DMS79 treated with DMSO at 0.1 percent for 48 hours (cell line): Measurements from ENCODE around the gene SLC6A8.
"Not testable (repeated sequence)": the region's sequence is repeated elsewhere in the genome, so short reads cannot be mapped to it uniquely, and the experiment has no call there.

ENCODE experiments used
- DNase-seq: peaks from one replicate; lab custom pipeline; 2025; lab: John Stamatoyannopoulos, UW

SLC6A8 gene

DNA sequence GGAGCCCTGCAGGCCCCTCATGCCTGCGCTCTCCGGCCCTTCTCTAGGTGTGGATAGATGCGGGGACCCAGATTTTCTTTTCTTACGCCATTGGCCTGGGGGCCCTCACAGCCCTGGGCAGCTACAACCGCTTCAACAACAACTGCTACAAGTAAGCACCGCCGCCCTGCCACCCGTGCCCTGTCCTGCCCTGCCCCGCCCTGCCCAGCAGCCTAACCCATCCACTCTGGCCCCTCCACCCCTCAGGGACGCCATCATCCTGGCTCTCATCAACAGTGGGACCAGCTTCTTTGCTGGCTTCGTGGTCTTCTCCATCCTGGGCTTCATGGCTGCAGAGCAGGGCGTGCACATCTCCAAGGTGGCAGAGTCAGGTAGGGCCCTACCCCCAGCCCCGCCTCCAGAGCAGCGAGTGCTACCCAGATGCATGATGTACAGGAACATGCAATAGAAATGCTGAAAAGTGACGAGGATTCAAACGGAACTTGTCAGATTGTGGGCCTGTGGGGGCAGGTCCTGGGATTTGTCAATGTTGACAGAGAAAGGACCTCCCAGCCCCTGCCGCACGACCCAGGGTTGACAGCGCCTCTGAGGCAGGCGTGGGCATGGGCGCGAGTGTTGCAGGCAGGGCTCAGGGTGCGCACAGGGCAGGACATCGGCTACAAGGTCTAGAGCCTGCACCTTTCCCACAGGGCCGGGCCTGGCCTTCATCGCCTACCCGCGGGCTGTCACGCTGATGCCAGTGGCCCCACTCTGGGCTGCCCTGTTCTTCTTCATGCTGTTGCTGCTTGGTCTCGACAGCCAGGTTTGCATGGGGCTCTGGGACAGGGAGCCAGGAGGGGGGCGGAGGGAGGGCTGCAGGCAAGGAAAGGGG is 5.7 kb downstream of the SLC6A8 start:
- no peak for DNase-seq

DNA sequence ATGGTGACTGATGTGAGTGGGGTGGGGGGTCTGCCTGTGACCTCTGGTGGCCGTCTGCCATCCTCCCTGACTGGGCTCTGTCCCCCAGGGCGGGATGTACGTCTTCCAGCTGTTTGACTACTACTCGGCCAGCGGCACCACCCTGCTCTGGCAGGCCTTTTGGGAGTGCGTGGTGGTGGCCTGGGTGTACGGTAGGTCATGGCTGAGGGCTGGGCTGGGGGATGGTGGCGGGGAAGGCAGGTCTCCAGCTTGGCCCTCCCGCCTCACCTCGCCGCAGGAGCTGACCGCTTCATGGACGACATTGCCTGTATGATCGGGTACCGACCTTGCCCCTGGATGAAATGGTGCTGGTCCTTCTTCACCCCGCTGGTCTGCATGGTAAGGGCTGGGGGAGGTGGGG is 6.5 kb downstream of the SLC6A8 start:
- DNase-seq: not testable (repeated sequence)

DNA sequence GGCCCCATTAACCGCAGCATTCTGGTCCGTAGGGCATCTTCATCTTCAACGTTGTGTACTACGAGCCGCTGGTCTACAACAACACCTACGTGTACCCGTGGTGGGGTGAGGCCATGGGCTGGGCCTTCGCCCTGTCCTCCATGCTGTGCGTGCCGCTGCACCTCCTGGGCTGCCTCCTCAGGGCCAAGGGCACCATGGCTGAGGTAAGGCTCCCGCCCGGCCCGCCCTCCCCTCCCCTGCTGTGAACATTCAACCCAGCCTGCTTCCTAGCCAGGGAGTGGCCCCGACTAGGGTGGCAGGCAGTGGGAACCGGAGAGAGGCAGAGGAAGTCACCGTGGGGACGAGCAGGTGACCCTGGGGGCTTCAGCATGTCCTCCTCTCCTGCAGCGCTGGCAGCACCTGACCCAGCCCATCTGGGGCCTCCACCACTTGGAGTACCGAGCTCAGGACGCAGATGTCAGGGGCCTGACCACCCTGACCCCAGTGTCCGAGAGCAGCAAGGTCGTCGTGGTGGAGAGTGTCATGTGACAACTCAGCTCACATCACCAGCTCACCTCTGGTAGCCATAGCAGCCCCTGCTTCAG is 7.1 kb downstream of the SLC6A8 start:
- no peak for DNase-seq

DNA sequence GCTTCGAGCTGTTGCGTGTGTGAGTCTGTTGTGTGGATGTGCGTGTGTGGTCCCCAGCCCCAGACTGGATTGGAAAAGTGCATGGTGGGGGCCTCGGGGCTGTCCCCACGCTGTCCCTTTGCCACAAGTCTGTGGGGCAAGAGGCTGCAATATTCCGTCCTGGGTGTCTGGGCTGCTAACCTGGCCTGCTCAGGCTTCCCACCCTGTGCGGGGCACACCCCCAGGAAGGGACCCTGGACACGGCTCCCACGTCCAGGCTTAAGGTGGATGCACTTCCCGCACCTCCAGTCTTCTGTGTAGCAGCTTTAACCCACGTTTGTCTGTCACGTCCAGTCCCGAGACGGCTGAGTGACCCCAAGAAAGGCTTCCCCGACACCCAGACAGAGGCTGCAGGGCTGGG is 8.4 kb downstream of the SLC6A8 start:
- no peak for DNase-seq

DNA sequence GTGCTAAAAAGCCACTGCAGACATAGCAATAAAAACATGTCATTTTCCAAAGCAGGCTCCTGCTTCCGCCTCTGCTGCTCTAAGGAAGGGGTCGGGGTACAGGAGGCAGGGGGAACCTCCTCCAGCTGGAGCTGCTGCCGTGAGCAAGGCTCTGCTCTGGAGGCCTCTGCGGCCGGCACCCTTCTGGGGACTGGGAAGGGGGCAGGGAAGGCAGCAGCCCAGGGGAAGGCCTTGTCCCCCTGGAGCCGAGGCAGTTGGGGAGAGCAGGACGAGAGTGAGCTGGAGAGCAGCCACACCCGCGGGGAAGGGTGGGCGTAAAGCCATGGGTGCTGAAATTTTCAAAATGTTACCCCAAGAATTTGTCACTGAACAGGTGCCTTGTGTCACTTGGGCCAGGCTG is 8.8 kb downstream of the SLC6A8 start:
- DNase-seq: not testable (repeated sequence)

DNA sequence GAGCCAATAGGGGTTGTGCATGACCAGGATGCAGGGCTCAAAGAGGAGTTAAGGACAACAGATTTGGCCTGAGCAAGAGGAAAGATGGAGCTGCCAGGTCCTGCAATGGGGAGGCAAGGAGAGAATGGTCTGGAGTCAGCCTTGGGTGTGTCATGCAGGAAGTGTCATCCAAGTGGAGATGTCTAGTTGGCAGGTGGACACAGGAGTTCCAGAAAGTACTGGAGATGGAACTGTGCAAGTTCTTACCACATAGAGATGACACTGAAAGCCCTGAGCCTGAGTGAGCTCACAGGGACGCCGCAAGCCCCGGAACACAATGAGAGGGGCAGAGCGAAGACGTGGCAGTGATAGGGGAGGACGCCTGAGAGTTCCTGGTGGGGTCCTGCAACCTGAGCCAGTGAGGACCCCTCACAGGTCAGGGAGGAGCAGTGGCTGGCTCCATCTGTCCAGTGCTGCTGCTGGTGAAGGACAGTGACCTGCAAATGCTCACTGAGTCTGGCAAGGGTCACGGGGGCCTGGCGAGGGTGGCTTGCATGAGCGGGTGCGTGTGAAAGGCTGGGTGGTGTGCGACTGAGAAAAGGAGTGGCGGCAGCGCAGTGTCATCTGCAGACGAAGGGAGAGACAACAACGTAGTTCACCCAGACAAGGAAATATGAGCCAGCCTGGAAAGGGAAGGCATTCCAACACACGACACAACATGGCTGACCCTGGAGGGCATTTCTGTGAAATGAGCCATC is 9.4 kb downstream of the SLC6A8 start:
- DNase-seq: not testable (repeated sequence)

DNA sequence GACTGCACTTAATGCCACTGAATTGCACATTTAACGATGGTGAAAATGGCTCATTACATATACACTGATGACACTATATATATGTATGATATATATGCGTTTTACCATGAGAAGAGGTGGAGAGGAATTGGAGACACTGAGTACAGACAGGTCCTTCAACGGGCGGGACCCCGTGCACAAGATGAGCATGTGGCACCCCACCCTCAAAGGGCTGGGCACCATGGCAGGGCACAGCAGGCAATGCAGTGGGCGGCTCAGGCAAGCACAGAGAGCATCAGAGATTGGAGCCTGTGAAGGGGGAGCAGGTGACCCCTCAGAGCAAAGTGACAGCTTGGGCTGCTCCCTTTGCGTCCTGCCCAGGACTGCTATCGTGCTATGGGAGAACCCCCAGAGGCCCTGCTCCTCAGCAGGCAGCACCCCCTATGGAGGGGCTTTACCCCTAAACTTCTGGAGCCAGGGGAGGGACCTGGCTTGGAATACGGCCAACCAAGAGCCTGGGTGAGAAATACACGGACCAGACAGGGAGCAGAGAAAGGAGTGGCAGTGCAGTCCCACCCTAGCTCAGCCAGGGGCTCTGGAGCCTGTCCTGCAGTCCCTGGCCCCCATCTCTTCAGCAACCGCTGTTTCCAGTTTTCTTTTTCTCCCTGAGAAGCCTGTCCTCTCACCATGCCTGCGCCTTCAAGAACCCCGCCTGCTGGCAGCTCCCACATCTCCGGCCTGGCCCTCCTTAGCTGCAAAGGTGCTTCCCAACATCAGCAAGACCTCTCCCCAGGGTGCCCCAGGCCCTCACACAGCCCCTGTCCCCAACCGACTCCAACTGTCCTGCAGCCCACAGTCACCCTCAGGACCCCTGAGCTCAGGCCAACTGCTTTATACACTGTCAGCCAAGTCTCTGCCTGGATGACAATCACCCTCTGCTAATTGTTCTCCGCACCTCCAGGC is 10.5 kb downstream of the SLC6A8 start:
- DNase-seq: no peak

DNA sequence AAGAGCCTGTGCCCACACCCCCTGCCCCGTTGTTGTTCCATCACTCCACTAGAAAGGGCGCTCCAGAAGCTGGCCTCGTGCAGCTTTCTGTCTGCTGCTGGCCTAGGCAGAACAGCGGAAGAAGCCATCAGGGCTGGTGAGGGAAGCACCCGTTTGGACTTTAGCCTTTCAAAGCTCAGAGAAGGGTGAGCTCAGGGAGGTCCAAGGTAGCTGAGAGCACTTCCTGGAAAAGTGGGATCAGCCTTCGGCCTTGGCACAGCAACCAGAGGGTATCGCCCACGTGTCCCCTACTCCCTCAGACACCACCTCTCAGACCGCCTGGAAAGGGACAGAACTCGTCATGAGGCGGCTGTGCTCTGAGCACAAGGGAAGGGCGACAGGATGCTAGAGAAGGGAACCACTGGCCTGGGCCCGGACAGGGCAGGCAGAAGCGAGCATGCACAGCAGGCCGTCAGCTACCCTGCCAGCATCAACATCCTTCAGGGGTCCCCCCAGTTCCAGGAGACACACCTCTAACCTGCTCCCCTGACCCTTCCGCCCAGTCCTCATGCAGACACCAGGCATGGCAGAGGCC is 11.6 kb downstream of the SLC6A8 start:
- not testable (repeated sequence) for DNase-seq

DNA sequence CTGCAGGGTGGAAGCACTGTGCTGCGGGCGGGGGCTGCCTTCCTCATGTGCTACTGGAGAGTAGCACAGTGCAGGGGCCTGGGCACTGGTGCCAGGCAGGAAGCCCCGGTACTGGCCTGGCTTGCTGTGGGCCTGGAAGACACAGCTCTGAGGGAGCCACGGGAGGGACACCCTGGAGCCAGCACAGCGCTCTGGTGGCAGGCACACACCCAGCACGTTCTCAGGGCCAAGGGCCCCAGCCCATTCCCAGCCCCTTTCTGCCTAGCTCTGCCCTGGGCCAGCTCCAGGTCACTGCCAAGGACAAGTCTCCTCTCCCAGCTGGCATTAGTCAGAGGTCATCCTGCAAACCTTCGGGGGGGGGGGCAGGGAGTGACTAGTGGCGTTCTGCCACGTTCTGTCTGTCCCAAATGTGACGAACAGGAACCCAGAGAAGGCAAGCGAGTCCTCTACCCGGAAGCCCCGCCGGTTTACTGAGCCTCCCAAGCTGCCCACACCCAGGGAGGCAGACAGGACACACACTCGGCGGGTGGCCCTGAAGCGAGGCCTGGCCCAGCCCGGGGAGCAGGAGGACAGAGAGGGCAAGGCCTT is 12.2 kb downstream of the SLC6A8 start:
- not testable (repeated sequence) for DNase-seq

DNA sequence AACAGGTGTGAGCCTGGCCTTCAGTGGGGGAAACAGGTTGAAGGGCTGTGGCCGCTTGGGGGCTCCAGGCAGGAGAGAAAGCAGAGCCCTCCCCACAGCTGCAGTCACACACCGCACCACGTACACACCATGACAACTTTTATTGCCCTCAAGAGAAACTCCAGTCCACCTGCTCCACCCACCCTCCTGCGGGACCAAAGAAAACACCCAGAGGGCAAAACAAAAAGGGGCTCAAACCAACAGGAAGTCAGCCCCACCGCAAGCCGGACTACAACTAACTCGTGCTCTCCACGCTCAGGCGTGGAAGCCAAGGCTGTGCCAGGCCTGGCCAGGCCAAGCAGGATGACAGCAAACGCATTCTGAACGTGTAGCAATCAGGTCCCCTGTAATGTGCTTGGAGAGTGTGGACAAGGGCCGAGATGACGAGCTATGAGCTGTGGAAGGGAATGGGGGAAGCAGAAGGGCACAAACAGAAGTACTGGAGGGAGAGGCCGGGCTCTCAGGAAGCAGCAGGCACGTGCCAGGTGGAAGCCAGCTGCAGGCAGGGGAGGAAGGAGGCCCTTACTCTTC is 12.7 kb downstream of the SLC6A8 start:
- no peak for DNase-seq

DNA sequence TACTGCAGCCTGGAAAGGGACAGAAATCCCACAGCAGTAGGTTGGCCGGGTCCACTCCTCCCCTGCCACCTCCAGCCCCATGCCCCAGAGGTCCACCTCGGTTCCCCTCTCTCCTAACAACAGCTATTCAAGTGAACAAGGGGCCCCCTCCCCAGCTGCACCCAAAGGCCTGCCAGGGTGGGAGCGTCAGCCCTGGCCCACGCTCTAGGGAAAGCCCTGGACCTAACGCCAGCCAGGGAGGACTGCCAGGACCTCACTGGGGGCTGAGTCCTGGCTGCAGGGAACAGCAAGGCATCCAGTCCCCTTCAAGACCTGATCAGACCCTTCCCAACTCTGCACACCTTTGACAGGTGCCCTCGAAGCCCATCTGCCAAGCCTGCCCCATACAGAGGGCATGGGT is 13.2 kb downstream of the SLC6A8 start:
- DNase-seq: no peak

DNA sequence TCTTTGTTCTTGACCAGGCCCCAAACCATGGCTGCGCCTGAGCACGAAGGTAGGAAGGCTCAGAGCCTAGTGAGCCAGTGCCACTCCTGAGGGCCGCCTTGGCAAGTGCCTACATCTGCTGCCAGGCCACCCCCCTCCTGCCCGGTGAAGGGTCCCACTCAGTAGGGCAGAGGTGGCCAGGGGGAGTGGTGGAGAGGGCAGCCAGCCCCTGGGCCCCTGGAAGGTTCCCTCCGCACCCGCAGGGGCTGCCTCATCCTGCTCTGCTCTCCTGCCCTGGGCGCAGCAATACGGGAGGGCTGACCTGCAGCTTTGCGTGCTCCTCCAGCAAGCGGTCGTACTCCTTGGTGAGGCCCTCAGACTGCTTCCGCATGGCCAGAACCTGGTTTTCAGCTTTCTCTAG is 14.0 kb downstream of the SLC6A8 start:
- DNase-seq: no peak

DNA sequence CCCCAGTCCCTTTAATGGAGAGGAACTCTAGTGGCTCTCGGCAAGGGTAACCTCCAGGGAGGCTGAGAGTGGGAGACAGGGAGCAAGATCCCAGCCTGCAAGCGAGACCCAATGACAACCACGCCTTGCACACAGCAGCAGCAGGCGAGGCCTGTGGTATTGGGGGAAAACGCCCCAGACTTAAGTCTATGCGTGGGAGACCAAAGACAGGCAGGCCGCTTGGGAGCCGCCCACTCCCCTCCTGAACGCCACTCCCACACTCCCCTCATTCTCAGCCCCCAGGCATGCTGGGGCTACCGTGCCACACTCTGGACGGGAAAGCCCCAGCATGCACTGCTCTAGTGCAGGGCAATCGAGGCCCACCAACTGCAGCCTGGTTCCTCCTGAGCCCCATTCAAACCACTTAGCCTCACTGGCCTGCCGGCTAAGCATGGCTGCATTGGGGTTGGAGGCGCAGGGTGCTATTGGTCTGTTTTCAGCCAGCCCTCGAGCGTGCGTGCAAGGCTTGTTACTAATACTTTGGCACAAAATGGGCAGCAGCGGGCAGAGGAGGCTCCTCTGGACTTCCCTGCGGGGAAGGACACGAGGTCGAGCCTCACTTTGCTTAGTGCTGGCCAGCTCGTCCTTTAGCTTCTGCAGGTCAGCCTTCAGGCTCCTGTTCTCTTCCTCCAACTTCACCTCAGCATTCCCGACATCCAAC is 14.8 kb downstream of the SLC6A8 start:
- DNase-seq: no peak

DNA sequence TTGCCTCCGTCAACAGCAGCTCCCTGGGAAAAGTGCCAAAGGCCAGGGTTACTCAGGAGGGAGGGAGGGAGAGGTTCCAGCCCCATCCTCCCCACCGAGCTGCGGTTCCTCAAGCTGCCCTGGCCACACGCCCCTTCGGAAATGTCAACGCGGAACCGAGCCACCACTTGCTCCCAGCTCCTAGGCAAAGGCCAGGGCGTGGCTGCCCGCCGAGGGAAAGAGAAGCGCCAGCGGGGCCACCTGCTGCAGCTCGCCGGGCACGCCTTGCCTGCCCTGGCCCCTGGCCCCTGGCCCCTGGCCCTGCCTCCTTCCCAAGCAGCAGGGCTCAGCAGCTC is 15.3 kb downstream of the SLC6A8 start:
- no peak for DNase-seq

DNA sequence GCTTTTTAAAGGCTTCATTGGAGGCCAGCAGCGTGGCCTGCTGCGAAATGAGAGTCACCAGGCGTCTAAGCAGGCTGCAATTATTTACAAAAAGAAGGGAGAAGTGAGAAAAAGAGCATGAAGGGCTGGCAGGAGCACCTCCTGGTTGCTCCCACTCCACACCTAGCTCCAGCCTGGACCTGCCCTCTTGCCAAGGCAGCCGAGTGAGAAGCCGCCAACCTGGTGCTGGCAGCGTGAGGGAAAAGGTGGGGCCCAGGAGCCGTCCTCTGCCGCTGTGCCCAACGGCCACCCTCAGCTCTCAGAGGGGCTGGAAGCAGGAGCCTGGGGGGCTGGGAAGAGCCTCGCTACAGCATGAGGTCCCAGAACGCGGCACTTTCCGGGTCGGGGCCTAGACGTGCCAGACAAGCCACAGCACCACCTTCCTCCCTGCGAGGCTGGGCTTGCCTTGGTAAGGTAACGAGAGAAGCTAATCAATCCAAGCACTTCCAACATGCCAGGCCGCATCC is 16.3 kb downstream of the SLC6A8 start:
- DNase-seq: no peak

DNA sequence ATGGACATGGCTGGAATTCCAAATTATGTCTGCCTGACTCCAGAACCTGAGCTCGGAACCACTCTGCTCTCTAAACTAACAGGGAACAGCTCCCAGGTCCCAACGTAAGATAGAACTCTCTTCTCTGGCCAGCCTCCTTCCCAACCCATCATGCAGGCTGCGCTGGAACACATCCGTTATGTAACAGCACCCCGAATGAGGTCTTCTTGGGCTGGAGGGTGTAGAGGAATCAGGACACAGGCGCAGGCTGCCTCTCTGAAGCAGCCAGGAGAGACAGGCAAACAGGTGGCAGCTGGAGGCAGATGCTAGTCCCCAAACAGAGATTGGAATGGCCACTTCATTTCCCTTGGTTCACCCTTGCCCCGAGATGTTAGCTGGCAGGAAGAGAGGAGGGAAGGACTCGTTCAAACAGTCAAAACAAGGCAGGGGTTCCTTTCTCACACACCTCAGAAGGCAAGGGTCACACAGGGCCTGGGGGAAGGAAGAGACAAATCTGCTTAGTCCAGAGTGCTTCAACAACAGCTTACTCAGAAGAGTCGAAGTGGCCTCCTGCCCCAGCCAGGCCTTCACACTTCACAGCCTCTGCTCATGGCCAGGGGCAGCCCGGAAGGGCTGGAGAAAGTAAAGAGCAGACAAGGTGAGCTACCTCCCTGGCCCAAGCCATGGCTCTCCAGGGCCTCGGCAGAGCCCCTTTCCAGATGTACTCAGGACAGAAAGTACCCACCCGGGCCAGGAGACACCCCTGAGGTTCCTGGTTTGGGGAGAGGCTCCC is 17.1 kb downstream of the SLC6A8 start:
- DNase-seq: not testable (repeated sequence)

DNA sequence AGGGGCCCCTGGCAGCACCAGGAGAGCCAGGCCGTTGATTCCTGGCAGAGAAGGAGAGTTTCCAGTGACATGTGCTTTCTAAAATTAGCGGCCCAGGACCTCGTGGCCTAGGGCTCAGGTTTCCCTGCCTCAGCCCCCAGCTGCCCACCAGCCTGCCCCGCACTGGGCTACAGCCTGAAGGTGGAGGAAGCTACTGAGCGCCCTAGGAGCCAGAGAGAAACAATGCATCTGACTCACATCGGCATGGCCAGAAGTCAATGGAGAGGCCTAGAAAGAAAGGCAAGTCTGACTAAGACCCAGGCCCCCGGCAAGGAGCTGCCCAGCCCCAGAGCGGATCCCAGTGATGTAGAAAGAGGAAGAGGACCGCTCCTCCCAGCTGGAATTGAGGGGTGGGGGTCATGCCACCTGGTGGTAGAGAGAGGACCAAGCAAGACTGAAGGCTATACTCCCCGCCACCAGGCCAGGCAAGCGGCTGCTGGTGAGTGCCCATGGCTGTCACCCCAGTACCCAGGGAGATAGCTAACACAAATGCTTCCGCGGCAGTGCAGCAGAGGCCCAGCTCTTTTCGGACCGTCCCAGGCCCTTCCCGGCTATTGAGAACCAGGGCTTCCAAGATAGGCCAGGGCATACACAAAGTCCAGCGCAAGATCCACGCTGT is 17.8 kb downstream of the SLC6A8 start:
- not testable (repeated sequence) for DNase-seq

DNA sequence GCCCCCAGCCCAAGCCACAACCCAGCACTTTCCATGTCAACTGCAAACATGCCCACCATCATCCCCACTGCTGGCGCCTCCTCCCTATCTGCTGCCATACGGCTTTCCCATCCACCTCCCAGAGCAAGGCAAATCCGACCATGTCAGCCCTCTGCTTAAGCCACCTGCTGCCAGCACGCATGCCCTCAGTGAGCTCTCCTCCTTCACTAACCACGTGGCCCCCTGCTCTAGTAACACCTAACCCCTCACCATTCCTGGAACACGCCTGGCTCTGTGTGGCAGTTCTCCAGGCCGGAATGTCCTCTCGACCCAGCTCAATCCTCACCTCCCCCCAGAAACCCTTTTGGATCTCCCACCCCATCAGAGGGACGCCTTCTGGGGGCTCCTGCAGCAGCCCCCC is 19.1 kb downstream of the SLC6A8 start:
- DNase-seq: no peak

DNA sequence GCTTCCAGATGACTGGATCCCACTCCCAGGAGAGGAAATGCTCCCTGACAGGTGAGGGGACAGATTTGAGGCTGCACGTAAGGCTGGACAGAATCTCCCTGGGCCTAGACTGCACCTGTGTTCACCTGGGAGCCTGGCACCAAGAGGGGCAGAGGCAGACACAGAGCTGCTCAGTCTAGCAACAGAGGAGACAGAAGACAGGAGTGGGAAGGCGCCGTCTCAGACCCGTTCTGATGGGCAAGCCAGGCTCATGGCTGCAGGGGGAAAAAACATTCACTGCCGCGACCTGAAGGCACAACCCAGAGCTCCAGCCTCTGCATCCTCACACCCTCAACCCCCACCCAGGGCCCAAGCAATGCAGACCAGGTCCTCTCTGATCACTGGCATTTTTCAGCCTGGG is 19.7 kb downstream of the SLC6A8 start:
- DNase-seq: no peak
